ENCODE results near the gene SDK1.
A peak's percentile ranks its signal among the peaks of the same experiment; 100 is the strongest.

SDK1 gene

GRCh38 chr7:4119848-4120247, 818.8 kb downstream of the SDK1 start:
- H4K91ac ChIP-seq (ENCODE audit: low read length) = no peak overlapping the region
- H4K8ac ChIP-seq (ENCODE audit: low read length) = no peak overlapping the region
- no peak overlapping the region for H3K4me2 ChIP-seq (ENCODE audit: low read length, poor library complexity, severe bottlenecking)
- H3K14ac ChIP-seq (ENCODE audit: low read length in 2 of 2) = no peak overlapping the region
- no peak overlapping the region for H2AK5ac ChIP-seq (ENCODE audit: low read length, severe bottlenecking)
- no peak overlapping the region for H2BK12ac ChIP-seq (ENCODE audit: low read length in 2 of 2)
- no peak overlapping the region for H2BK5ac ChIP-seq (ENCODE audit: low read depth, low read length, poor library complexity, severe bottlenecking)
- H3K27me3 ChIP-seq (ENCODE audit: control insufficient read depth in 1 of 2, insufficient read depth in 1 of 2, low read length in 2 of 2) = no peaks in the 10 kb centered on the region
- peaks cover 19% of the 10 kb centered on the region for H3K9me3 ChIP-seq (ENCODE audit: control insufficient read depth, low read length)
- H3K4ac ChIP-seq (ENCODE audit: low read depth in 1 of 2, low read length in 2 of 2) = no peak overlapping the region
- no peak overlapping the region for H3K18ac ChIP-seq (ENCODE audit: low read depth in 1 of 2, low read length in 2 of 2)
- no peak overlapping the region for H2BK15ac ChIP-seq (ENCODE audit: low read depth, poor library complexity, severe bottlenecking)
- no peak overlapping the region for H2BK120ac ChIP-seq (ENCODE audit: low read depth, low read length)
- peaks cover 9% of the 10 kb centered on the region for H3K4me1 ChIP-seq (ENCODE audit: control insufficient read depth, insufficient read depth, low read depth, low read length)
- peaks cover 0 to 11% of the 10 kb centered on the region in 2 experiments for H3K36me3 ChIP-seq (ENCODE audit: control insufficient read depth in 1 of 2, insufficient read depth in 2 of 2, low read depth in 1 of 2, low read length in 2 of 2)
- H3K4me3 ChIP-seq (ENCODE audit: insufficient read depth in 1 of 2, low read depth in 1 of 2, low read length in 2 of 2) = no peak overlapping the region
- no peak overlapping the region for H3K27ac ChIP-seq (ENCODE audit: low read length, poor library complexity, severe bottlenecking)
- no peak overlapping the region for H3K9ac ChIP-seq (ENCODE audit: low read length)
- no CpG with 5 or more reads among the region's 3 CpGs for WGBS
- no peak overlapping the region for H2AFZ ChIP-seq (ENCODE audit: low read depth, low read length)
- no peaks in the 10 kb centered on the region for H3K79me1 ChIP-seq (replicated peaks; ENCODE audit: low read length, poor library complexity, severe bottlenecking)
- H3K23ac ChIP-seq (ENCODE audit: low read length in 2 of 2) = no peak overlapping the region
- DNase-seq = no peak

GRCh38 chr7:4123346-4123745, 822.3 kb downstream of the SDK1 start:
- Histone ChIP-seq H2BK15ac (ENCODE audit: low read depth, poor library complexity, severe bottlenecking) (no peak overlapping the region), H4K8ac (ENCODE audit: low read length) (no peak overlapping the region), H4K91ac (ENCODE audit: low read length) (no peak overlapping the region), H3K27ac (ENCODE audit: low read length, poor library complexity, severe bottlenecking) (no peak overlapping the region), H2BK120ac (ENCODE audit: low read depth, low read length) (no peak overlapping the region), H3K4me1 (ENCODE audit: control insufficient read depth, insufficient read depth, low read depth, low read length) (peaks cover 9% of the 10 kb centered on the region), H2AFZ (ENCODE audit: low read depth, low read length) (no peak overlapping the region), H2AK5ac (ENCODE audit: low read length, severe bottlenecking) (no peak overlapping the region), H2BK5ac (ENCODE audit: low read depth, low read length, poor library complexity, severe bottlenecking) (no peak overlapping the region), H3K9me3 (ENCODE audit: control insufficient read depth, low read length) (peaks cover 9% of the 10 kb centered on the region), H3K4me2 (ENCODE audit: low read length, poor library complexity, severe bottlenecking) (no peak overlapping the region), H3K9ac (ENCODE audit: low read length) (no peak overlapping the region), H3K23ac (ENCODE audit: low read length in 2 of 2) (no peak overlapping the region), H3K14ac (ENCODE audit: low read length in 2 of 2) (no peak overlapping the region), H3K4ac (ENCODE audit: low read depth in 1 of 2, low read length in 2 of 2) (no peak overlapping the region), H2BK12ac (ENCODE audit: low read length in 2 of 2) (no peak overlapping the region), H3K79me1 (replicated peaks; ENCODE audit: low read length, poor library complexity, severe bottlenecking) (no peaks in the 10 kb centered on the region), H3K27me3 (ENCODE audit: control insufficient read depth in 1 of 2, insufficient read depth in 1 of 2, low read length in 2 of 2) (no peaks in the 10 kb centered on the region), H3K36me3 (ENCODE audit: control insufficient read depth in 1 of 2, insufficient read depth in 2 of 2, low read depth in 1 of 2, low read length in 2 of 2) (peaks cover 0 to 10% of the 10 kb centered on the region in 2 experiments), H3K18ac (ENCODE audit: low read depth in 1 of 2, low read length in 2 of 2) (no peak overlapping the region), H3K4me3 (ENCODE audit: insufficient read depth in 1 of 2, low read depth in 1 of 2, low read length in 2 of 2) (no peak overlapping the region)
- no peak for DNase-seq
- WGBS = 77% methylated on average over 1 of the region's 2 CpGs

GRCh38 chr7:4123823-4124222, 822.8 kb downstream of the SDK1 start:
- H2BK15ac ChIP-seq (ENCODE audit: low read depth, poor library complexity, severe bottlenecking) = no peak overlapping the region
- H3K36me3 ChIP-seq (ENCODE audit: control insufficient read depth in 1 of 2, insufficient read depth in 2 of 2, low read depth in 1 of 2, low read length in 2 of 2) = peaks cover 0 to 10% of the 10 kb centered on the region in 2 experiments
- no peaks in the 10 kb centered on the region for H3K79me1 ChIP-seq (replicated peaks; ENCODE audit: low read length, poor library complexity, severe bottlenecking)
- 52% methylated on average over 8 of the region's 8 CpGs for WGBS
- no peak overlapping the region for H2BK12ac ChIP-seq (ENCODE audit: low read length in 2 of 2)
- peak; percentile 15 for DNase-seq
- H3K4me3 ChIP-seq (ENCODE audit: insufficient read depth in 1 of 2, low read depth in 1 of 2, low read length in 2 of 2) = no peak overlapping the region
- H2AFZ ChIP-seq (ENCODE audit: low read depth, low read length) = no peak overlapping the region
- H4K8ac ChIP-seq (ENCODE audit: low read length) = no peak overlapping the region
- H3K27me3 ChIP-seq (ENCODE audit: control insufficient read depth in 1 of 2, insufficient read depth in 1 of 2, low read length in 2 of 2) = no peaks in the 10 kb centered on the region
- H4K91ac ChIP-seq (ENCODE audit: low read length) = no peak overlapping the region
- H3K4ac ChIP-seq (ENCODE audit: low read depth in 1 of 2, low read length in 2 of 2) = no peak overlapping the region
- H3K27ac ChIP-seq (ENCODE audit: low read length, poor library complexity, severe bottlenecking) = no peak overlapping the region
- no peak overlapping the region for H3K9ac ChIP-seq (ENCODE audit: low read length)
- H2BK120ac ChIP-seq (ENCODE audit: low read depth, low read length) = no peak overlapping the region
- peak overlapping the region in 1 of 2 experiments; percentile 90 for H3K14ac ChIP-seq (ENCODE audit: low read length in 2 of 2)
- H3K9me3 ChIP-seq (ENCODE audit: control insufficient read depth, low read length) = peaks cover 8% of the 10 kb centered on the region
- H3K4me2 ChIP-seq (ENCODE audit: low read length, poor library complexity, severe bottlenecking) = no peak overlapping the region
- H3K18ac ChIP-seq (ENCODE audit: low read depth in 1 of 2, low read length in 2 of 2) = peak overlapping the region in 1 of 2 experiments; percentile 6
- no peak overlapping the region for H2AK5ac ChIP-seq (ENCODE audit: low read length, severe bottlenecking)
- no peak overlapping the region for H2BK5ac ChIP-seq (ENCODE audit: low read depth, low read length, poor library complexity, severe bottlenecking)
- no peak overlapping the region for H3K23ac ChIP-seq (ENCODE audit: low read length in 2 of 2)
- peaks cover 9% of the 10 kb centered on the region for H3K4me1 ChIP-seq (ENCODE audit: control insufficient read depth, insufficient read depth, low read depth, low read length)

- no peak for DNase-seq
- 89% methylated on average over 5 of the region's 5 CpGs for WGBS
- H2BK12ac ChIP-seq (ENCODE audit: low read length in 2 of 2) = no peak overlapping the region
- no peak overlapping the region for H2BK5ac ChIP-seq (ENCODE audit: low read depth, low read length, poor library complexity, severe bottlenecking)
- no peak overlapping the region for H2BK15ac ChIP-seq (ENCODE audit: low read depth, poor library complexity, severe bottlenecking)
- no peak overlapping the region for H3K4me3 ChIP-seq (ENCODE audit: insufficient read depth in 1 of 2, low read depth in 1 of 2, low read length in 2 of 2)
- H3K27ac ChIP-seq (ENCODE audit: low read length, poor library complexity, severe bottlenecking) = no peak overlapping the region
- H3K79me1 ChIP-seq (replicated peaks; ENCODE audit: low read length, poor library complexity, severe bottlenecking) = no peaks in the 10 kb centered on the region
- no peak overlapping the region for H2BK120ac ChIP-seq (ENCODE audit: low read depth, low read length)
- peaks cover 9% of the 10 kb centered on the region for H3K4me1 ChIP-seq (ENCODE audit: control insufficient read depth, insufficient read depth, low read depth, low read length)
- H3K23ac ChIP-seq (ENCODE audit: low read length in 2 of 2) = no peak overlapping the region
- H3K18ac ChIP-seq (ENCODE audit: low read depth in 1 of 2, low read length in 2 of 2) = no peak overlapping the region
- no peak overlapping the region for H3K9ac ChIP-seq (ENCODE audit: low read length)
- no peak overlapping the region for H3K14ac ChIP-seq (ENCODE audit: low read length in 2 of 2)
- H4K91ac ChIP-seq (ENCODE audit: low read length) = no peak overlapping the region
- peaks cover 0 to 13% of the 10 kb centered on the region in 2 experiments for H3K36me3 ChIP-seq (ENCODE audit: control insufficient read depth in 1 of 2, insufficient read depth in 2 of 2, low read depth in 1 of 2, low read length in 2 of 2)
- H4K8ac ChIP-seq (ENCODE audit: low read length) = no peak overlapping the region
- H3K9me3 ChIP-seq (ENCODE audit: control insufficient read depth, low read length) = peaks cover 8% of the 10 kb centered on the region
- H3K27me3 ChIP-seq (ENCODE audit: control insufficient read depth in 1 of 2, insufficient read depth in 1 of 2, low read length in 2 of 2) = no peaks in the 10 kb centered on the region
- no peak overlapping the region for H2AFZ ChIP-seq (ENCODE audit: low read depth, low read length)
- H2AK5ac ChIP-seq (ENCODE audit: low read length, severe bottlenecking) = no peak overlapping the region
- no peak overlapping the region for H3K4me2 ChIP-seq (ENCODE audit: low read length, poor library complexity, severe bottlenecking)
- H3K4ac ChIP-seq (ENCODE audit: low read depth in 1 of 2, low read length in 2 of 2) = no peak overlapping the region
Measured at GRCh38 chr7:4124556-4125477, 823.8 kb downstream of the SDK1 start.

Measured in mesenchymal stem cell (in vitro differentiated cells and primary cell).